H1 (cell line): ENCODE data around the gene PHF10. TPM values are rescaled to one million over a fixed set of nuclear protein-coding genes. Genes with fewer than 3 reads are reported as not detected.

Experiments
- CTCF ChIA-PET: fragments of 300-600 bp; sonication (Branson Sonifier 250); formaldehyde crosslinking; loops from one replicate; lab custom pipeline; 2021; ENCODE audit not compliant: partially characterized antibody; lab: Charles Lee
- POLR2A ChIA-PET: fragments of 300-600 bp; sonication (Branson Sonifier 250); formaldehyde crosslinking; loops from one replicate; lab custom pipeline; 2021; ENCODE audit warnings: inconsistent platforms; ENCODE audit not compliant: partially characterized antibody; lab: Charles Lee
- DNase-seq, 2 experiments: peaks; one replicate each; pipeline versions ENCODE4 v3.0.0 to v3.0.0-alpha.2; 2010 to 2022; ENCODE audit warnings: low spot score in 2 of 2, low read depth in 1 of 2, mixed read lengths in 1 of 2
- FAIRE-seq: peaks from 2 replicates; lab custom pipeline; 2011; peaks lifted over from hg19 to GRCh38; lab: Jason Lieb, UNC
- H2AFZ ChIP-seq: 2 replicates; pipeline ENCODE4 v1.8.1; 2012; ENCODE audit warnings: low read length, inconsistent platforms
- H2AK5ac ChIP-seq: 2 replicates; pipeline ENCODE4 v1.6.1; 2013; ENCODE audit warnings: low read depth, low read length
- H2BK120ac ChIP-seq: replicated peaks from 2 replicates; pipeline ENCODE3; 2013; ENCODE audit warnings: low read depth, low read length, inconsistent platforms
- H2BK12ac ChIP-seq: 2 replicates; pipeline ENCODE4 v1.6.1; 2013; ENCODE audit warnings: low read depth, low read length
- H2BK15ac ChIP-seq: 2 replicates; pipeline ENCODE4 v1.6.1; 2013; ENCODE audit warnings: low read length
- H2BK20ac ChIP-seq: 2 replicates; pipeline ENCODE4 v1.6.1; 2013; ENCODE audit warnings: low read length
- H2BK5ac ChIP-seq: 2 replicates; pipeline ENCODE4 v1.6.1; 2013; ENCODE audit warnings: low read depth, low read length
- H3K14ac ChIP-seq: 2 replicates; pipeline ENCODE4 v1.6.1; 2013; ENCODE audit warnings: inconsistent platforms; ENCODE audit not compliant: insufficient read length
- H3K18ac ChIP-seq: 2 replicates; pipeline ENCODE4 v1.6.1; 2013; ENCODE audit warnings: low read length; ENCODE audit errors: extremely low read depth
- H3K23ac ChIP-seq: 2 replicates; pipeline ENCODE4 v1.6.1; 2013; ENCODE audit warnings: inconsistent platforms; ENCODE audit not compliant: insufficient read length
- H3K23me2 ChIP-seq: 2 replicates; pipeline ENCODE4 v1.6.1; 2013; ENCODE audit warnings: low read depth, low read length
- H3K27ac ChIP-seq: 2 replicates; pipeline ENCODE4 v1.6.1; 2011; ENCODE audit warnings: low read depth, low read length, inconsistent platforms
- H3K27me3 ChIP-seq, 4 experiments: replicated peaks in 1 of 4; 1 replicate in 1 of 4; 2 replicates in 3 of 4; pipeline versions ENCODE4 v1.6.1 to v1.8.1; 2011 to 2013; ENCODE audit warnings: low read length in 3 of 4, mild to moderate bottlenecking in 3 of 4, inconsistent platforms in 2 of 4, mixed read lengths in 2 of 4, moderate library complexity in 1 of 4; ENCODE audit not compliant: control insufficient read depth in 3 of 4, insufficient read depth in 3 of 4; ENCODE audit errors: extremely low read depth in 1 of 4
- H3K36me3 ChIP-seq, 4 experiments: 2 replicates each; pipeline versions ENCODE4 v1.6.1 to v1.8.1; 2011 to 2013; ENCODE audit warnings: mild to moderate bottlenecking in 4 of 4, low read length in 3 of 4, moderate library complexity in 2 of 4, control low read depth in 1 of 4, inconsistent platforms in 1 of 4; ENCODE audit not compliant: insufficient read depth in 4 of 4, control insufficient read depth in 2 of 4
- H3K4ac ChIP-seq: replicated peaks from 2 replicates; pipeline ENCODE3; 2013; ENCODE audit warnings: low read length, low read depth, mixed read lengths, inconsistent platforms; ENCODE audit not compliant: insufficient read length
- H3K4me1 ChIP-seq, 4 experiments: replicated peaks in 1 of 4; 1 replicate in 1 of 4; 2 replicates in 3 of 4; pipeline versions ENCODE4 v1.6.1 to v1.8.1; 2011 to 2013; ENCODE audit warnings: low read length in 3 of 4, inconsistent platforms in 2 of 4, mixed read lengths in 1 of 4; ENCODE audit not compliant: insufficient read depth in 4 of 4, control insufficient read depth in 3 of 4
- H3K4me2 ChIP-seq, 2 experiments: 2 replicates each; pipeline versions ENCODE4 v1.6.1 to v1.8.1; 2011 to 2013; ENCODE audit warnings: low read depth in 2 of 2, low read length in 2 of 2, control low read depth in 1 of 2, inconsistent platforms in 1 of 2, mild to moderate bottlenecking in 1 of 2; ENCODE audit not compliant: insufficient read depth in 1 of 2
- H3K4me3 ChIP-seq, 4 experiments: fragments of 200-600, 300-600 bp in 1 of 4; sonication (generic), shearing (Covaris generic), sonication (Bioruptor Twin) in 1 of 4; 2 replicates each; pipeline versions ENCODE4 v1.5.1 to v1.8.1; 2011 to 2016; ENCODE audit warnings: low read length in 4 of 4, low read depth in 3 of 4, control low read depth in 2 of 4, inconsistent platforms in 2 of 4, mild to moderate bottlenecking in 2 of 4, mixed read lengths in 1 of 4, moderate library complexity in 1 of 4; ENCODE audit not compliant: insufficient read depth in 2 of 4; ENCODE audit errors: extremely low read depth in 1 of 4
- H3K56ac ChIP-seq: replicated peaks from 2 replicates; pipeline ENCODE3; 2013; ENCODE audit warnings: low read depth, mild to moderate bottlenecking, mixed read lengths, low read length, inconsistent platforms; ENCODE audit not compliant: insufficient read length
- H3K79me1 ChIP-seq: 2 replicates; pipeline ENCODE4 v1.6.1; 2013; ENCODE audit warnings: low read depth, low read length, control low read depth
- H3K79me2 ChIP-seq, 2 experiments: 2 replicates each; pipeline versions ENCODE4 v1.6.1 to v1.8.1; 2012 to 2013; ENCODE audit warnings: low read length in 2 of 2, mild to moderate bottlenecking in 2 of 2, inconsistent platforms in 1 of 2; ENCODE audit not compliant: insufficient read depth in 2 of 2, control insufficient read depth in 1 of 2
- H3K9ac ChIP-seq, 4 experiments: replicated peaks in 1 of 4; 1 replicate in 1 of 4; 2 replicates in 3 of 4; pipeline versions ENCODE4 v1.6.1 to v1.8.1; 2011 to 2013; ENCODE audit warnings: low read depth in 3 of 4, low read length in 3 of 4, control low read depth in 2 of 4, mild to moderate bottlenecking in 2 of 4, moderate library complexity in 2 of 4, inconsistent platforms in 1 of 4; ENCODE audit errors: extremely low read depth in 1 of 4
- H3K9me3 ChIP-seq, 2 experiments: 2 replicates each; pipeline versions ENCODE4 v1.6.1 to v1.8.1; 2012 to 2013; ENCODE audit warnings: mild to moderate bottlenecking in 2 of 2, moderate library complexity in 2 of 2, control low read depth in 1 of 2, inconsistent platforms in 1 of 2, low read depth in 1 of 2, low read length in 1 of 2, mixed read lengths in 1 of 2; ENCODE audit not compliant: insufficient read depth in 2 of 2
- H4K20me1 ChIP-seq, 2 experiments: replicated peaks in 1 of 2; 2 replicates each; pipeline versions ENCODE3 to v1.8.1; 2011 to 2013; ENCODE audit warnings: inconsistent platforms in 2 of 2, low read length in 2 of 2, mild to moderate bottlenecking in 1 of 2; ENCODE audit not compliant: insufficient read depth in 2 of 2, control insufficient read depth in 1 of 2
- H4K5ac ChIP-seq: 2 replicates; pipeline ENCODE4 v1.6.1; 2013; ENCODE audit warnings: low read length, low read depth, mixed read lengths, inconsistent platforms; ENCODE audit not compliant: insufficient read length
- H4K8ac ChIP-seq: 2 replicates; pipeline ENCODE4 v1.8.0; 2013; ENCODE audit warnings: mild to moderate bottlenecking, moderate library complexity, low read length, inconsistent platforms; ENCODE audit not compliant: insufficient read depth; ENCODE audit errors: extremely low read depth
- H4K91ac ChIP-seq: replicated peaks from 2 replicates; pipeline ENCODE3; 2013; ENCODE audit warnings: low read length, mixed read lengths, inconsistent platforms; ENCODE audit not compliant: insufficient read length
- ASH2L ChIP-seq: fragments of 200-600, 300-600 bp; sonication (generic); IDR thresholded peaks from one replicate; pipeline ENCODE4 v1.7.1; 2017; ENCODE audit warnings: low read length
- ATF3 ChIP-seq: IDR thresholded peaks from 2 replicates; pipeline ENCODE4 v1.6.1; 2011; ENCODE audit warnings: low read depth, mild to moderate bottlenecking, low read length; ENCODE audit not compliant: insufficient read depth
- BRCA1 ChIP-seq: IDR thresholded peaks from 2 replicates; pipeline ENCODE4 v1.6.1; 2012; ENCODE audit warnings: low read depth, low read length, improper control_type of control experiment
- CBX5 ChIP-seq: fragments of 300-800, 300-1000 bp; sonication (generic); IDR thresholded peaks from 2 replicates; pipeline ENCODE4 v1.7.1; 2016; ENCODE audit warnings: antibody characterized with exemption, low read length, low read depth
- CBX8 ChIP-seq: fragments of 300-800, 300-1000 bp; sonication (generic); IDR thresholded peaks from 2 replicates; pipeline ENCODE4 v1.7.1; 2016; ENCODE audit warnings: low read depth, low read length, borderline replicate concordance
- CHD1 ChIP-seq: IDR thresholded peaks from 2 replicates; pipeline ENCODE4 v1.6.1; 2012; ENCODE audit warnings: low read depth, low read length, improper control_type of control experiment
- CREB1 ChIP-seq: IDR thresholded peaks from 2 replicates; pipeline ENCODE4 v1.6.1; 2012; ENCODE audit warnings: inconsistent platforms
- JUND ChIP-seq: IDR thresholded peaks from 2 replicates; pipeline ENCODE4 v1.6.1; 2011; ENCODE audit warnings: mild to moderate bottlenecking, improper control_type of control experiment, low read length
- KDM4A ChIP-seq: IDR thresholded peaks from one replicate; pipeline ENCODE4 v1.7.1; 2012; ENCODE audit warnings: low read depth, mild to moderate bottlenecking, moderate library complexity, low read length, inconsistent platforms; ENCODE audit not compliant: severe bottlenecking
- PHF8 ChIP-seq: fragments of 200-600 bp; sonication (generic); conservative IDR thresholded peaks from 2 replicates; pipeline ENCODE4 v1.7.1; 2012; ENCODE audit warnings: low read depth, mild to moderate bottlenecking, inconsistent platforms, low read length, moderate library complexity
- RFX5 ChIP-seq: IDR thresholded peaks from 2 replicates; pipeline ENCODE4 v1.6.1; 2011; ENCODE audit warnings: low read depth, low read length, improper control_type of control experiment, borderline replicate concordance
- SP2 ChIP-seq: IDR thresholded peaks from 2 replicates; pipeline ENCODE4 v1.6.1; 2012; ENCODE audit warnings: mild to moderate bottlenecking, low read length, inconsistent platforms
- SP4 ChIP-seq: IDR thresholded peaks from 2 replicates; pipeline ENCODE4 v1.6.1; 2012; ENCODE audit warnings: low read length, inconsistent platforms
- USF2 ChIP-seq: IDR thresholded peaks from 2 replicates; pipeline ENCODE4 v1.6.1; 2011; ENCODE audit warnings: low read length, improper control_type of control experiment
- polyA plus RNA-seq, 7 experiments: library from polyadenylated mRNA; depleted of rRNA in 3 of 7; stranded (reverse) in 5 of 7; unstranded in 2 of 7; fragments of >200 nt in 5 of 7; fragments of 200-250 nt in 2 of 7; gene quantifications; 1 replicate in 5 of 7; 2 replicates in 1 of 7; 4 replicates in 1 of 7; pipeline versions ENCODE4 v1.2.1 to v1.2.3, GENCODE V29; 2011 to 2013; ENCODE audit warnings: missing spikeins in 2 of 7, mixed read lengths in 2 of 7
- total RNA-seq: library from RNA; stranded (reverse); fragmentation: NEBNext Ultra II Directional; extraction: Animal tissue kit (Norgen Biotek cat#: 25700); gene quantifications from 2 replicates; pipeline ENCODE4 v1.2.1, GENCODE V29; 2021

PHF10 gene
- total and polyA plus RNA-seq, 2 of the 8 experiments (the other 6 are each of a cell fraction or from before 2014, with no cell fraction given): 15.6 to 51.1 TPM

- no peak overlapping the region for H3K18ac ChIP-seq
- H3K79me2 ChIP-seq: no peaks in the 10 kb centered on the region
- H3K27ac ChIP-seq: no peak overlapping the region
- H4K91ac ChIP-seq: no peak overlapping the region
- H4K20me1 ChIP-seq: no peaks in the 10 kb centered on the region
- no peaks in the 10 kb centered on the region for H3K27me3 ChIP-seq
- TF ChIP-seq RFX5 (no peak), ATF3 (no peak), BRCA1 (no peak), CHD1 (no peak), SP4 (no peak), CBX5 (no peak), JUND (no peak), ASH2L (no peak), KDM4A (no peak), CBX8 (no peak), USF2 (no peak), SP2 (no peak), CREB1 (no peak), PHF8 (no peak)
- H3K4ac ChIP-seq: no peak overlapping the region
- peaks cover 0 to 4% (median 2%) of the 10 kb centered on the region in 4 experiments; a peak in 3 of 7 replicates for H3K4me1 ChIP-seq
- no peak overlapping the region for H3K4me3 ChIP-seq
- H2AK5ac ChIP-seq: no peak overlapping the region
- no peak overlapping the region for H3K23ac ChIP-seq
- no peak overlapping the region for H3K9ac ChIP-seq
- no peak overlapping the region for H2BK120ac ChIP-seq
- H2BK15ac ChIP-seq: no peak overlapping the region
- H3K9me3 ChIP-seq: no peaks in the 10 kb centered on the region
- H3K56ac ChIP-seq: no peak overlapping the region
- DNase-seq (no peak), FAIRE-seq (no peak)
- no peaks in the 10 kb centered on the region; the same call in 1 of the 2 replicates for H3K79me1 ChIP-seq
- no peak overlapping the region for H2BK20ac ChIP-seq
- ChIA-PET POLR2A (interaction anchor here (0.7 to 2.8 kb wide), 4 partner anchors 10 to 716 kb away, joined by 3 to 15 read pairs (median 4); partner anchors contain the start of genes DYNLT2 and ERMARD), CTCF (interaction anchor here (0.8 to 2.1 kb wide), 4 partner anchors 9 to 90 kb away, joined by 3 to 14 read pairs (median 4); partner anchors contain the start of genes DYNLT2 and ERMARD)
- H3K4me2 ChIP-seq: no peak overlapping the region
- no peak overlapping the region for H2AFZ ChIP-seq
- no peak overlapping the region for H4K8ac ChIP-seq
- H3K23me2 ChIP-seq: no peaks in the 10 kb centered on the region
- H2BK12ac ChIP-seq: no peak overlapping the region
- no peak overlapping the region for H4K5ac ChIP-seq
- no peaks in the 10 kb centered on the region for H3K36me3 ChIP-seq
- H2BK5ac ChIP-seq: no peak overlapping the region
- H3K14ac ChIP-seq: no peak overlapping the region
Measured at GRCh38 chr6:169741344-169741743, 17.0 kb upstream of the PHF10 start.
